Prostate gland (tissue), 2 donors: ENCODE measurements around the gene PDE4D. TPM values are rescaled to one million over a fixed set of nuclear protein-coding genes. Genes with fewer than 3 reads are reported as not detected.

Experiments used
- DNase-seq: peaks from one replicate; pipeline ENCODE4 v3.0.0-alpha.2; 2019; ENCODE audit warnings: low spot score
- H3K27ac ChIP-seq, 2 donors: fragments of 200-600 bp; sonication (generic); 2 replicates each; pipeline ENCODE4 v1.5.1; 2017 to 2019
- H3K27me3 ChIP-seq: fragments of 200-600 bp; sonication (generic); replicated peaks from 2 replicates; pipeline ENCODE4 v1.5.1; 2019; ENCODE audit not compliant: insufficient read depth
- H3K36me3 ChIP-seq, 2 donors: fragments of 200-600 bp; sonication (generic); 1 replicate in 1 of 2; 2 replicates in 1 of 2; pipeline versions ENCODE4 v1.5.1 to v1.8.1; 2017 to 2019
- H3K4me1 ChIP-seq: fragments of 200-600 bp; sonication (generic); replicated peaks from 2 replicates; pipeline ENCODE4 v1.5.1; 2019
- H3K4me3 ChIP-seq, 2 donors: fragments of 200-600 bp; sonication (generic); 2 replicates each; pipeline ENCODE4 v1.5.1; 2017 to 2019
- H3K9me3 ChIP-seq: fragments of 200-600 bp; sonication (generic); 2 replicates; pipeline ENCODE4 v1.5.1; 2017
- CTCF ChIP-seq, 4 experiments: fragments of 200-600 bp in 2 of 4; fragments of 450-650 bp in 2 of 4; sonication (generic) in 2 of 4; IDR thresholded peaks; 1 replicate in 3 of 4; 2 replicates in 1 of 4; pipeline ENCODE4 v1.5.1; 2016 to 2019; ENCODE audit warnings: antibody characterized with exemption in 4 of 4, mild to moderate bottlenecking in 2 of 4, moderate library complexity in 2 of 4
- POLR2A ChIP-seq: fragments of 450-650 bp; IDR thresholded peaks from one replicate; pipeline ENCODE4 v1.6.1; 2016; ENCODE audit warnings: antibody characterized with exemption, mild to moderate bottlenecking
- POLR2AphosphoS5 ChIP-seq: sonication (generic); formaldehyde crosslinking; IDR thresholded peaks from one replicate; pipeline ENCODE4 v1.6.1; 2017; ENCODE audit warnings: antibody characterized with exemption
- WGBS: methylation state at CpG from one replicate; pipeline ENCODE4 v1.1.5; 2018; 5-methylcytosine and 5-hydroxymethylcytosine counted together
- intact Hi-C: fragments of 100-400 bp; cut with DNase I; formaldehyde crosslinking; loops from one replicate; pipeline ENCODE4 v1.14.2; 2022
- total RNA-seq, 2 donors: library from RNA; depleted of rRNA; stranded (reverse); fragments of >200 nt; gene quantifications; one replicate each; pipeline ENCODE4 v1.1.0, GENCODE V29; 2016

The PDE4D gene
- total RNA-seq, 2 donors from 2014 or later, result 64.2 to 75.6 TPM

- no peaks in the 10 kb centered on the region for H3K9me3 ChIP-seq
- no peak overlapping the region for H3K27ac ChIP-seq
- 94% methylated on average over 1 of the region's 1 CpG for WGBS
- H3K36me3 ChIP-seq, result no peaks in the 10 kb centered on the region
- H3K4me1 ChIP-seq, result peaks cover 3% of the 10 kb centered on the region
- no peak overlapping the region for H3K4me3 ChIP-seq
- intact Hi-C loops, result no loop called here
- DNase-seq, result no peak
- TF ChIP-seq CTCF (IDR thresholded peaks at IDR 0.05) (no peak), POLR2AphosphoS5 (no peak), POLR2A (no peak)
- no peaks in the 10 kb centered on the region for H3K27me3 ChIP-seq
Measured at GRCh38 chr5:59300930-59301329, 592.6 kb downstream of the PDE4D start.

GRCh38 chr5:59299006-59299405, 594.5 kb downstream of the PDE4D start:
- H3K27ac ChIP-seq, result no peak overlapping the region
- no peak for TF ChIP-seq POLR2A
- TF ChIP-seq CTCF (IDR thresholded peaks at IDR 0.05), result peak in 1 of 4 experiments; percentile 8
- peak; percentile 19 for TF ChIP-seq POLR2AphosphoS5
- H3K36me3 ChIP-seq, result no peaks in the 10 kb centered on the region
- DNase-seq, result no peak
- intact Hi-C loops, result no loop called here
- H3K9me3 ChIP-seq, result no peaks in the 10 kb centered on the region
- H3K4me1 ChIP-seq, result no peaks in the 10 kb centered on the region
- WGBS, result 47% methylated on average over 3 of the region's 3 CpGs
- H3K4me3 ChIP-seq, result no peak overlapping the region
- H3K27me3 ChIP-seq, result no peaks in the 10 kb centered on the region

GRCh38 chr5:59296317-59297264, 596.9 kb downstream of the PDE4D start:
- no peaks in the 10 kb centered on the region for H3K36me3 ChIP-seq
- TF ChIP-seq POLR2AphosphoS5 (peak; percentile 30), POLR2A (no peak), CTCF (IDR thresholded peaks at IDR 0.05) (no peak)
- WGBS, result 18% methylated on average over 5 of the region's 5 CpGs
- H3K4me3 ChIP-seq, result peak overlapping the region in 1 of 2 donors; percentile 6
- DNase-seq, result no peak
- intact Hi-C loops, result no loop called here
- H3K9me3 ChIP-seq, result no peaks in the 10 kb centered on the region
- H3K4me1 ChIP-seq, result no peaks in the 10 kb centered on the region
- H3K27me3 ChIP-seq, result no peaks in the 10 kb centered on the region
- H3K27ac ChIP-seq, result peak overlapping the region; percentile 25 to 55

GRCh38 chr5:59293700-59294099, 599.8 kb downstream of the PDE4D start:
- DNase-seq, result no peak
- no peaks in the 10 kb centered on the region for H3K4me1 ChIP-seq
- H3K4me3 ChIP-seq, result no peak overlapping the region
- no peak overlapping the region for H3K27ac ChIP-seq
- intact Hi-C loops, result no loop called here
- TF ChIP-seq POLR2AphosphoS5 (no peak), POLR2A (no peak), CTCF (IDR thresholded peaks at IDR 0.05) (no peak)
- 95% methylated on average over 4 of the region's 4 CpGs for WGBS
- H3K27me3 ChIP-seq, result no peaks in the 10 kb centered on the region
- H3K36me3 ChIP-seq, result no peaks in the 10 kb centered on the region
- no peaks in the 10 kb centered on the region for H3K9me3 ChIP-seq

- H3K27ac ChIP-seq, result no peak overlapping the region
- H3K4me3 ChIP-seq, result no peak overlapping the region
- TF ChIP-seq POLR2AphosphoS5, result no peak
- TF ChIP-seq CTCF (IDR thresholded peaks at IDR 0.05), result no peak
- no peak for TF ChIP-seq POLR2A
- intact Hi-C loops, result no loop called here
- H3K4me1 ChIP-seq, result peaks cover 6% of the 10 kb centered on the region
- H3K27me3 ChIP-seq, result no peaks in the 10 kb centered on the region
- no peaks in the 10 kb centered on the region for H3K36me3 ChIP-seq
- no peak for DNase-seq
- no peaks in the 10 kb centered on the region for H3K9me3 ChIP-seq
Measured at GRCh38 chr5:59291941-59292340, 601.6 kb downstream of the PDE4D start.
